Body of pancreas (tissue), 4 donors: ENCODE data around the gene IFNL1. TPM values are rescaled to one million over a fixed set of nuclear protein-coding genes. Genes with fewer than 3 reads are reported as not detected.

Experiments
- ATAC-seq: fragments of 150-250 bp; one replicate; pipeline ENCODE4 v1.9.1; 2016
- DNase-seq, 4 donors: peaks; one replicate each; pipeline ENCODE4 v3.0.0-alpha.2; 2019
- H3K27ac ChIP-seq, 4 donors: fragments of 200-600 bp; sonication (generic); 1 replicate in 3 of 4; 2 replicates in 1 of 4; pipeline versions ENCODE4 v1.5.1 to v1.6.1; 2016 to 2019; ENCODE audit warnings: mild to moderate bottlenecking in 1 of 4, mixed read lengths in 1 of 4, moderate library complexity in 1 of 4
- H3K27me3 ChIP-seq, 2 donors: fragments of 200-600 bp; sonication (generic); one replicate each; pipeline ENCODE4 v1.6.0; 2016; ENCODE audit warnings: mild to moderate bottlenecking in 1 of 2
- H3K36me3 ChIP-seq, 2 donors: fragments of 200-600 bp; sonication (generic); replicated peaks in 1 of 2; 2 replicates each; pipeline ENCODE4 v1.5.1; 2016; ENCODE audit warnings: low read depth in 2 of 2; ENCODE audit not compliant: insufficient read depth in 1 of 2
- H3K4me1 ChIP-seq: fragments of 200-600 bp; sonication (generic); one replicate; pipeline ENCODE4 v1.6.0; 2016
- H3K4me3 ChIP-seq, 2 donors: fragments of 200-600 bp; sonication (generic); 1 replicate in 1 of 2; 2 replicates in 1 of 2; pipeline ENCODE4 v1.5.1; 2016 to 2019
- H3K9me3 ChIP-seq, 3 donors: fragments of 200-600 bp; sonication (generic); 1 replicate in 2 of 3; 2 replicates in 1 of 3; pipeline ENCODE4 v1.5.1; 2016
- CTCF ChIP-seq, 7 experiments: fragments of 450-650 bp in 4 of 7; fragments of 200-600 bp in 3 of 7; sonication (generic) in 3 of 7; IDR thresholded peaks; one replicate each; pipeline ENCODE4 v1.5.1; 2016 to 2019; ENCODE audit warnings: antibody characterized with exemption in 7 of 7
- POLR2A ChIP-seq, 3 donors: fragments of 450-650 bp; IDR thresholded peaks; one replicate each; pipeline ENCODE4 v1.6.1; 2016; ENCODE audit warnings: antibody characterized with exemption in 3 of 3, mild to moderate bottlenecking in 2 of 3
- WGBS, 2 donors: methylation state at CpG; one replicate each; pipeline ENCODE4 v1.1.5; 2017; 5-methylcytosine and 5-hydroxymethylcytosine counted together
- intact Hi-C: fragments of 100-400 bp; cut with DNase I; formaldehyde crosslinking; loops from one replicate; pipeline ENCODE4 v1.15.1; 2023
- total RNA-seq, 2 donors: library from RNA; depleted of rRNA; stranded (reverse); fragments of >200 nt; gene quantifications; one replicate each; pipeline ENCODE4 v1.1.0, GENCODE V29; 2016

The IFNL1 gene
- total RNA-seq, 2 donors from 2014 or later = not detected

- Histone ChIP-seq H3K27me3 (no peaks in the 10 kb centered on the region), H3K4me1 (no peaks in the 10 kb centered on the region), H3K9me3 (no peaks in the 10 kb centered on the region), H3K4me3 (no peak overlapping the region), H3K36me3 (no peaks in the 10 kb centered on the region), H3K27ac (no peak overlapping the region)
- no peak for TF ChIP-seq CTCF (IDR thresholded peaks at IDR 0.05)
- TF ChIP-seq POLR2A (IDR thresholded peaks at IDR 0.05) = no peak
- intact Hi-C loops = no loop called here
- 71 to 87% methylated on average over 9 of the region's 9 CpGs for WGBS, 2 donors
- DNase-seq (no peak), ATAC-seq (no peak)
These were observed 3.2 kb downstream of the IFNL1 start for GRCh38 chr19:39299404-39299803.

GRCh38 chr19:39299832-39300231 is 3.6 kb downstream of the IFNL1 start:
- Histone ChIP-seq H3K9me3 (no peaks in the 10 kb centered on the region), H3K27me3 (no peaks in the 10 kb centered on the region), H3K27ac (no peak overlapping the region), H3K4me1 (no peaks in the 10 kb centered on the region), H3K36me3 (no peaks in the 10 kb centered on the region), H3K4me3 (no peak overlapping the region)
- intact Hi-C loops = no loop called here
- WGBS, 2 donors = 95% methylated on average over 10 of the region's 10 CpGs
- ATAC-seq (no peak), DNase-seq (no peak)
- TF ChIP-seq CTCF (IDR thresholded peaks at IDR 0.05) (no peak), POLR2A (IDR thresholded peaks at IDR 0.05) (no peak)

DNA sequence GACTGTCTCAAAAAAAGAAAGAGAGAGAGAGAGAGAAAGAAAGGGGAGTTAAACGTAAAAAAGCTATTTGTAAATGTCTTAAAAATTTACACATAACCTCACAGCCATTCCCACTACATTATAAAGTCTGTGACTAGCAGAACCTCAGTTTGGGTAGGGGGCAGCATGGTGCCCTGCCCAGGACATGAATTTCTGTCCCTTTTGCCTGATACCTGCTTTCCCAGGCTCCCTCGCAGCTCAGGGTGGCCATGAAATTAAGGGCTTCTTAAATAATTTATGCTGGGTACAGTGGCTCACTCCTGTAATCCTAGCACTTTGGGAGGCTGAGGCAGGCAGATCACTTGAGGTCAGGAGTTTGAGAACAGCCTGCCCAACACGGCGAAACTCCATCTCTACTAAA is 4.8 kb downstream of the IFNL1 start:
- H3K27ac ChIP-seq = no peak overlapping the region
- H3K36me3 ChIP-seq = no peaks in the 10 kb centered on the region
- 69 to 78% methylated on average over 4 of the region's 4 CpGs for WGBS, 2 donors
- intact Hi-C loops = no loop called here
- no peak overlapping the region for H3K4me3 ChIP-seq
- ATAC-seq (no peak), DNase-seq (no peak)
- no peaks in the 10 kb centered on the region for H3K27me3 ChIP-seq
- no peaks in the 10 kb centered on the region for H3K4me1 ChIP-seq
- TF ChIP-seq POLR2A (IDR thresholded peaks at IDR 0.05) = no peak
- no peak for TF ChIP-seq CTCF (IDR thresholded peaks at IDR 0.05)
- no peaks in the 10 kb centered on the region for H3K9me3 ChIP-seq

- TF ChIP-seq POLR2A (IDR thresholded peaks at IDR 0.05) = no peak
- TF ChIP-seq CTCF (IDR thresholded peaks at IDR 0.05) = no peak
- no peaks in the 10 kb centered on the region for H3K27me3 ChIP-seq
- intact Hi-C loops = no loop called here
- no peaks in the 10 kb centered on the region for H3K36me3 ChIP-seq
- no peak for DNase-seq
- no peaks in the 10 kb centered on the region for H3K4me1 ChIP-seq
- ATAC-seq = no peak
- H3K4me3 ChIP-seq = no peak overlapping the region
- no peak overlapping the region for H3K27ac ChIP-seq
- no peaks in the 10 kb centered on the region for H3K9me3 ChIP-seq
- WGBS, 2 donors = 88 to 91% methylated on average over 3 of the region's 3 CpGs
These were observed 5.4 kb downstream of the IFNL1 start for GRCh38 chr19:39301562-39301961.

DNA sequence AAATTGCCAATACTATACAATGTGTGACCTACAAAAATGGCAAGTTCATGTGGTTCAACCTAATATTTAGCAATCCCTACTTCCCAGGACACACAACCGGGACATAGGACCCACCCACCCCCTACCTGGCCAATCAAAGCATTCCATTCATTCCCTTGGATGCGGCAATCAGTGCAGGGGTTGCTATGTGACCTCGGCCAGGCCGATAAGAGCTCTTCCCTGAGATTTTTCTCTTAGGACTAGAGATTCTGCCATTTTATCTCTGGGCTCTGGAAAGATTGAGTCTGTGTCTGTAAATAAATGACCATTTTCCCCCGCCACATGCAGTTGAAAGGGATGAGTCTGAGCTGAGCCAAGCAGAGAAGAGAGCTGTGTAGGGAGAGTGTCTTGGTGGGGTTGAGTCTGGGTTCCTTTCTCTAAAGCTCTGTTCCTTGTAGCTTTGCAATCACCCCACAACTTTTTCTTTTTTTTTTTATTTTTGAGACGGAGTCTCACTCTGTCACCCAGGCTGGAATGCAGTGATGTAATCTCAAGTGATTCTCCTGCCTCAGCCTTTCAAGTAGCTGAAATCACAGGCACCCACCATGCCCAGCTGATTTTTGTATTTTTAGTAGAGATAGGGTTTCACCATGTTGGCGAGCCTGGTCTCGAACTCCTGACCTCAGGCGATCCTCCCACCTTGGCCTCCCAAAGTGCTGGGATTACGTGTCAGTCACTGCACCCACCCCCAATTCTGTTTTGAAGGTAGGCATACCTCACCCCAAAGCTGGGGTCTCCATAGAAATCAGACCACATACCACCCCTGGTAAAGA is 7.4 kb downstream of the IFNL1 start:
- no peaks in the 10 kb centered on the region for H3K9me3 ChIP-seq
- no peaks in the 10 kb centered on the region for H3K36me3 ChIP-seq
- TF ChIP-seq CTCF (IDR thresholded peaks at IDR 0.05) = no peak
- no peak for TF ChIP-seq POLR2A (IDR thresholded peaks at IDR 0.05)
- H3K27ac ChIP-seq = no peak overlapping the region
- no peak overlapping the region for H3K4me3 ChIP-seq
- DNase-seq = no peak
- peaks cover 8% of the 10 kb centered on the region for H3K4me1 ChIP-seq
- H3K27me3 ChIP-seq = no peaks in the 10 kb centered on the region
- WGBS, 2 donors = 47 to 51% methylated on average over 9 to 10 of the region's 10 CpGs
- intact Hi-C loops = no loop called here
- no peak for ATAC-seq
